ENCODE results near the gene TTC7B.

GRCh38 chr14:90575781-90576180 lies 240.4 kb downstream of the TTC7B start:
- TF ChIP-seq, protein P1, sequence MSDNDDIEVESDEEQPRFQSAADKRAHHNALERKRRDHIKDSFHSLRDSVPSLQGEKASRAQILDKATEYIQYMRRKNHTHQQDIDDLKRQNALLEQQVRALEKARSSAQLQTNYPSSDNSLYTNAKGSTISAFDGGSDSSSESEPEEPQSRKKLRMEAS (IDR thresholded peaks at IDR 0.05): 0 out of 2 replicates have a peak, but pooled peaks have one; percentile 17
- no peak for TF ChIP-seq POLR2A (IDR thresholded peaks at IDR 0.05; ENCODE audit: control extremely low read depth in 1 of 2, low read depth in 2 of 2, low read length in 2 of 2)
- no peak for TF ChIP-seq TEAD4 (IDR thresholded peaks at IDR 0.05; ENCODE audit: low read depth, low read length)
- no peak for TF ChIP-seq CTCF (IDR thresholded peaks at IDR 0.05; ENCODE audit: control extremely low read depth in 1 of 3, insufficient read depth in 1 of 3, low read depth in 1 of 3, low read length in 3 of 3)
- TF ChIP-seq RFX5 (IDR thresholded peaks at IDR 0.05; ENCODE audit: borderline replicate concordance, low read depth, low read length): no peak
- no peak for TF ChIP-seq EP300 (IDR thresholded peaks at IDR 0.05; ENCODE audit: borderline replicate concordance in 1 of 2, low read depth in 2 of 2, low read length in 2 of 2)
- no peak for TF ChIP-seq TAF1 (IDR thresholded peaks at IDR 0.05; ENCODE audit: low read depth, low read length)
- no peak for TF ChIP-seq RAD21 (IDR thresholded peaks at IDR 0.05 in 1 of 2, conservative IDR thresholded peaks at IDR 0.05 in 1 of 2; ENCODE audit: low read depth in 2 of 2, low read length in 2 of 2)
